ENCODE measurements around the gene EDIL3. TPM values are rescaled to one million over a fixed set of nuclear protein-coding genes. Genes with fewer than 3 reads are reported as not detected.
A peak's percentile ranks its signal among the peaks of the same experiment; 100 is the strongest.

Gene EDIL3
- total and polyA plus RNA-seq, 2 of the 8 experiments (the other 6 are each of a cell fraction or from before 2014, with no cell fraction given) = 14.7 to 47.2 TPM

DNA sequence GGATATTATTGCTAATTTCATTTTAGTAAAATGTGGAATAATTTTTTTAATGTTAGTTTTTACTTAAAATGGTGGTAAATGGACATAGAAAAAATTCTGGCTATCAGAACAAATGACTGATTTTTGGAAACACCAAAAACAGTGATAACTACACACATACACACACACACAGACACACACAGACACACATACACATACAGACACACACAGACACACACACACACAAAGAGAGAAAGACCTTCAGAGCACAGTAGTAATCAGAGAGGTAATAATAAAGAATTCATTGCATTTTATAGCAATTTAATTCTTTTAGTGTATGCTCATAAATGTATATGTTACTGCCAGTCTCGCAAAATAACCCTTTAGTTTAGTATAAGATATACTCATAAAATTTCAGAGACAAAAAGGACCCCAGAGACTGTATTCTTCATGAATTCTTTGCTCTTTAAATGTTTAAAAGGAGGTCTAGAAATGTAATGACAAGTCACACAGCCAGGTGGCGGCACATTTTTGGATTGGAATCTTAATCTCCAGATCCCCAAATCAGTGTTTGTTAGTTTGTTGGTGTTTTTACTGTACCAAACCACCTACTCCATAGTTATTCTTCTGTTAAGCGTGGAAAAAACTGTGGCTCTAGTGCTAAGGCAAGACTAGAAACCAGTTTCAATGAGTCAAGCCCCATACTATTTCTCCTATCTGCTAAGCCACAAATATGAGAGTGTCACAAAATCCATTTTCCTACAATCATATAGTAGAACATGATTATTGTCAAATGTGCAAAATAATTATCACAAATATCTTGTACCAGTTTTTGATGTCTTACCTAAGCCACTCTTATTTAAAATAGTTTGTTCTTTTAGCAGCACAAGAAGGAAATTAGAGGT, 109.9 kb downstream of the EDIL3 start (continued):
- TF ChIP-seq CHD7 (IDR thresholded peaks at IDR 0.05; ENCODE audit: insufficient replicate concordance, low read length) (no peak), CTBP2 (IDR thresholded peaks at IDR 0.05; ENCODE audit: borderline replicate concordance, insufficient read depth, insufficient read length, low read length) (no peak), RAD21 (IDR thresholded peaks at IDR 0.05 in 1 of 2, conservative IDR thresholded peaks at IDR 0.05 in 1 of 2; ENCODE audit: low read depth in 2 of 2, low read length in 2 of 2) (peak; percentile 59 to 65)
- TF ChIP-seq, protein P1, sequence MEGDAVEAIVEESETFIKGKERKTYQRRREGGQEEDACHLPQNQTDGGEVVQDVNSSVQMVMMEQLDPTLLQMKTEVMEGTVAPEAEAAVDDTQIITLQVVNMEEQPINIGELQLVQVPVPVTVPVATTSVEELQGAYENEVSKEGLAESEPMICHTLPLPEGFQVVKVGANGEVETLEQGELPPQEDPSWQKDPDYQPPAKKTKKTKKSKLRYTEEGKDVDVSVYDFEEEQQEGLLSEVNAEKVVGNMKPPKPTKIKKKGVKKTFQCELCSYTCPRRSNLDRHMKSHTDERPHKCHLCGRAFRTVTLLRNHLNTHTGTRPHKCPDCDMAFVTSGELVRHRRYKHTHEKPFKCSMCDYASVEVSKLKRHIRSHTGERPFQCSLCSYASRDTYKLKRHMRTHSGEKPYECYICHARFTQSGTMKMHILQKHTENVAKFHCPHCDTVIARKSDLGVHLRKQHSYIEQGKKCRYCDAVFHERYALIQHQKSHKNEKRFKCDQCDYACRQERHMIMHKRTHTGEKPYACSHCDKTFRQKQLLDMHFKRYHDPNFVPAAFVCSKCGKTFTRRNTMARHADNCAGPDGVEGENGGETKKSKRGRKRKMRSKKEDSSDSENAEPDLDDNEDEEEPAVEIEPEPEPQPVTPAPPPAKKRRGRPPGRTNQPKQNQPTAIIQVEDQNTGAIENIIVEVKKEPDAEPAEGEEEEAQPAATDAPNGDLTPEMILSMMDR (IDR thresholded peaks at IDR 0.05; ENCODE audit: control extremely low read depth in 1 of 3, insufficient read depth in 1 of 3, low read depth in 1 of 3, low read length in 3 of 3) = peak in 2 of 3 experiments; percentile 35 to 64; a peak in 2 of 4 replicates

Measured in H1 (cell line).